ENCODE data around the gene LY6G5B.

Gene LY6G5B

GRCh38 chr6:31669676-31670075 is at the start of gene LY6G5B:
LY6G5B (plus strand) TSS chr6:31669976; CDS start chr6:31670951, 975 bp downstream.
- Histone ChIP-seq H3K4me3 (replicated peaks; ENCODE audit: low read depth, low read length) (no peak within 1 kb of the TSS), H3K36me3 (ENCODE audit: control insufficient read depth, insufficient read depth, low read length) (peaks cover 32% of the 10 kb centered on the region), H3K27me3 (replicated peaks; ENCODE audit: control insufficient read depth, insufficient read depth, low read length) (no peaks in the 10 kb centered on the region)
- DNase-seq (ENCODE audit: extremely low read depth, insufficient read length): no peak
- TF ChIP-seq, protein P1, sequence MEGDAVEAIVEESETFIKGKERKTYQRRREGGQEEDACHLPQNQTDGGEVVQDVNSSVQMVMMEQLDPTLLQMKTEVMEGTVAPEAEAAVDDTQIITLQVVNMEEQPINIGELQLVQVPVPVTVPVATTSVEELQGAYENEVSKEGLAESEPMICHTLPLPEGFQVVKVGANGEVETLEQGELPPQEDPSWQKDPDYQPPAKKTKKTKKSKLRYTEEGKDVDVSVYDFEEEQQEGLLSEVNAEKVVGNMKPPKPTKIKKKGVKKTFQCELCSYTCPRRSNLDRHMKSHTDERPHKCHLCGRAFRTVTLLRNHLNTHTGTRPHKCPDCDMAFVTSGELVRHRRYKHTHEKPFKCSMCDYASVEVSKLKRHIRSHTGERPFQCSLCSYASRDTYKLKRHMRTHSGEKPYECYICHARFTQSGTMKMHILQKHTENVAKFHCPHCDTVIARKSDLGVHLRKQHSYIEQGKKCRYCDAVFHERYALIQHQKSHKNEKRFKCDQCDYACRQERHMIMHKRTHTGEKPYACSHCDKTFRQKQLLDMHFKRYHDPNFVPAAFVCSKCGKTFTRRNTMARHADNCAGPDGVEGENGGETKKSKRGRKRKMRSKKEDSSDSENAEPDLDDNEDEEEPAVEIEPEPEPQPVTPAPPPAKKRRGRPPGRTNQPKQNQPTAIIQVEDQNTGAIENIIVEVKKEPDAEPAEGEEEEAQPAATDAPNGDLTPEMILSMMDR (IDR thresholded peaks at IDR 0.05; ENCODE audit: insufficient read depth, low read length, poor library complexity, severe bottlenecking): no peak

DNA sequence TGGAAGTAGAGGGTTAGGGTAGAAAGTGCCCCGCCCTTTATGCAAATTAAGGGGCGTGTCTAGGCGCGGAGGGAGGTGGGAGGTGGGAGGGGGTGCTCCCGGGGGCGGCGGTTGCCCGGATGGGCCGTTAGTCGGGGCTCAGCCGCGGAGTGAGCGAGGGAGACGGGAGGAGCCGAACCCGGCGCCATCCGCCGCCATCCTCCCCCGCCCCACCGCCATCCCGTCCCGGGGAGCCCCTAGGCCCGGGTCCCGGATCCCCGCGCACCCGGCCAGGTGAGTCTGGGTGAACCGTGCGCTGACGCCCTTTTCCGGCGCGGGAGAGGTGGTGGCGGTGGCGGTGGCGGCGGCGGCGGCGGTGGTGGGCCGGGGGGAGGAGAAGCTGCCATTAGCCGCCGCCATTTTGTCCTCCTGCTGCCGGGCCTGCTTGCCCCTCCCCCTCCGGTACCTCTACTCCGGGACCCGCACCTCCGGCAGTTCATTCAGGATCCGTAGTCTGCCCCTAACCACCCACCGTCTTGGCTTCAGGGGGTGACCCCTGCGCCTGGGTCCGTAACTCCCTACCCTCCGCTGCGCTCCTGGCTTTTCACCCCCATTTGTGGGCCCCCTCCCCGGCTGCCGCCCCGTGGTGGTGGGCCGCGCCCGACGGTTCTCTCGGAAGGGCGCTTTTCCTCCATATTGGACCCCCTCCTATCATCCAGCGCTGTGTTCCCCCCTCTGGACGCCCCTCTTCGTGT is 49.0 kb upstream of the LY6G5B start, which contains the start of gene PRRC2A:
Gene PRRC2A (plus strand): TSS at position 130 of the 734 bp plus-strand sequence. CDS start 2,075 bp downstream, outside the sequence.
- no peak for DNase-seq (ENCODE audit: extremely low read depth, insufficient read length)

DNA sequence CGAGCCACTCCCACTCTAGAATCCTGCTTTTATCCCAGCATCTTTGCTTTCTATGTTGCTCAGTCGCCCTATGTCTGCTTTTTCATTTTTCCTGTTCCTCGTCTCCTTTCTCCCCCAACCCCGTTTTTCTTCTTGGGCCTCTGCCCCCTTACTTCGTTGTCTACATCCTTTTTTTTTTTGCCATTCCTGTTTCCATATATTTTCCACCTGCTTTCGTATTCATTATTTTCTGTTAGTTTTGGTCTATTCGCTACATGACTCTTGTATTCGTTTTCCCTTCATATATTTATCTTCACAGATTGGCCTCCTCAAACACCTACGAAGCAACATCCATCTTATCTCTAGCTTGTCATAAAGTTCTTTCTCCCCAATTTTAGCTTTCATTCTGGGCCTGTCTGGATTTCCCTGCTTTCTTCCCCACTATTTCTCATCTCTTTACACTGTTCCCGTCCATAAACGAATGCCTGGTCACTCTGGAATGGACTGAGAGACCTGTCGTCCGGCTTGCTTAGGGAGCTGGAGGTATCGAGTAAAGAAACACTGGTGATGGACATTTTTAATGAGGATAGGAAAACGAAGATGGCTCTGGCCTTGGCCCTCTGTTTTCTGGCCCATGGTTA is 48.3 kb upstream of the LY6G5B start:
- peak overlapping the region; percentile 98 for H3K4me3 ChIP-seq (replicated peaks; ENCODE audit: low read depth, low read length)
- H3K36me3 ChIP-seq (ENCODE audit: control insufficient read depth, insufficient read depth, low read length): peaks cover 26% of the 10 kb centered on the region
- H3K27me3 ChIP-seq (replicated peaks; ENCODE audit: control insufficient read depth, insufficient read depth, low read length): no peaks in the 10 kb centered on the region
- TF ChIP-seq, protein P1 (IDR thresholded peaks at IDR 0.05; ENCODE audit: insufficient read depth, low read length, poor library complexity, severe bottlenecking): no peak
- no peak for DNase-seq (ENCODE audit: extremely low read depth, insufficient read length)

More for the DNA sequence above, 49.0 kb upstream of the LY6G5B start, which contains the start of gene PRRC2A:
- H3K27me3 ChIP-seq (replicated peaks; ENCODE audit: control insufficient read depth, insufficient read depth, low read length): no peaks in the 10 kb centered on the region
- H3K36me3 ChIP-seq (ENCODE audit: control insufficient read depth, insufficient read depth, low read length): peaks cover 22% of the 10 kb centered on the region
- H3K4me3 ChIP-seq (replicated peaks; ENCODE audit: low read depth, low read length): peak within 1 kb of the TSS; percentile 98
- TF ChIP-seq, protein P1 (IDR thresholded peaks at IDR 0.05; ENCODE audit: insufficient read depth, low read length, poor library complexity, severe bottlenecking): no peak

DNA sequence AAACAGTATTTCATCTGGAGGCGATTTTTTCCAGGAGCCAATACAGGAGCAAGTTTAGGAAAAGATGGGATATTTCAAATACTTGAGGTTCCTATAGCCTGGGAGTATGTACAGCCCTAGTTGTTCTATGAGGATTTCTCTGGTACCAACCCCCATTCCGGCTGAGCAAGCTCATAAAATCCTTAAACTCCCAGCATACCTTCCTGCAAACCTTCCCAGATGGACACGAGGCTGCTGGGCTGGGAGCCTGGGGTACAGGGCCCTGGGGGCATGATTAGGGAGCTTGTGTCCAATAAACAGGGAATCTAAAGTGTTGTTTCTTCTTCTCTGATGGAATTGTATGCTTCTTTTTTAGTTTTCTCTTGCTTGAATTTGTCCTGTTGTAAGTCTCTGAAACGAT is 47.8 kb upstream of the LY6G5B start:
- Histone ChIP-seq H3K36me3 (ENCODE audit: control insufficient read depth, insufficient read depth, low read length) (peaks cover 31% of the 10 kb centered on the region), H3K27me3 (replicated peaks; ENCODE audit: control insufficient read depth, insufficient read depth, low read length) (no peaks in the 10 kb centered on the region), H3K4me3 (replicated peaks; ENCODE audit: low read depth, low read length) (peak overlapping the region; percentile 98)
- TF ChIP-seq, protein P1 (IDR thresholded peaks at IDR 0.05; ENCODE audit: insufficient read depth, low read length, poor library complexity, severe bottlenecking): no peak
- DNase-seq (ENCODE audit: extremely low read depth, insufficient read length): no peak

DNA sequence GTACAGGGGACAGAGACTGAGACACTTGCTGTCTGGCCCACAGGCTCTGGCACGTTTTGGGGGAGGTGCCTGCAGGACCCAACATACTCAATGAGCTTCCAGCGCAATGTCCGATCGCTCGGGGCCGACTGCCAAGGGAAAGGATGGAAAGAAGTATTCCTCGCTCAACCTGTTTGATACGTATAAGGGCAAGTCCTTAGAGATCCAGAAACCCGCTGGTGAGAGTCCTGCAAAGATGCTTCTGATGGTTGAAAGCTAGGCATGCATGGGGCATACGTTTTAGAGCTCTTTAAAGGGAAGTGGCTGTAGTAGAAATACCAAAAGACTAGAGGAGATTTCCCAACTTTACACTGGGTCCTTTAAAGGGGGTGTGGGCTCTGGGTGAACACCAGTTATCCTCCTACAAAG is 47.1 kb upstream of the LY6G5B start:
- Histone ChIP-seq H3K27me3 (replicated peaks; ENCODE audit: control insufficient read depth, insufficient read depth, low read length) (no peaks in the 10 kb centered on the region), H3K36me3 (ENCODE audit: control insufficient read depth, insufficient read depth, low read length) (peaks cover 36% of the 10 kb centered on the region), H3K4me3 (replicated peaks; ENCODE audit: low read depth, low read length) (no peak overlapping the region)
- TF ChIP-seq, protein P1 (IDR thresholded peaks at IDR 0.05; ENCODE audit: insufficient read depth, low read length, poor library complexity, severe bottlenecking): no peak
- no peak for DNase-seq (ENCODE audit: extremely low read depth, insufficient read length)
